Glutamatergic neuron (in vitro differentiated cells): Measurements from ENCODE around the gene RBM20. TPM values are rescaled to one million over a fixed set of nuclear protein-coding genes. Genes with fewer than 3 reads are reported as not detected.

Experiments used
- DNase-seq: peaks from one replicate; pipeline ENCODE4 v3.0.0; 2022
- H3K27ac Mint-ChIP-seq: one replicate; pipeline ENCODE4 v1.8.0; 2020; ENCODE audit warnings: mild to moderate bottlenecking, mixed read lengths, inconsistent platforms; ENCODE audit not compliant: unreplicated experiment
- H3K27me3 Mint-ChIP-seq: one replicate; pipeline ENCODE4 v1.8.0; 2020; ENCODE audit warnings: mild to moderate bottlenecking, moderate library complexity, mixed read lengths, inconsistent platforms; ENCODE audit not compliant: unreplicated experiment
- H3K36me3 Mint-ChIP-seq: one replicate; pipeline ENCODE4 v1.8.0; 2020; ENCODE audit warnings: mild to moderate bottlenecking, mixed read lengths, inconsistent platforms; ENCODE audit not compliant: unreplicated experiment
- H3K4me1 Mint-ChIP-seq: one replicate; pipeline ENCODE4 v1.8.0; 2020; ENCODE audit warnings: mild to moderate bottlenecking, low read depth, mixed read lengths, inconsistent platforms; ENCODE audit not compliant: unreplicated experiment
- H3K4me3 Mint-ChIP-seq: one replicate; pipeline ENCODE4 v1.8.0; 2020; ENCODE audit warnings: mild to moderate bottlenecking, mixed read lengths, inconsistent platforms; ENCODE audit not compliant: unreplicated experiment
- H3K9me3 Mint-ChIP-seq: one replicate; pipeline ENCODE4 v1.8.0; 2020; ENCODE audit warnings: mild to moderate bottlenecking, moderate library complexity, mixed read lengths, inconsistent platforms; ENCODE audit not compliant: unreplicated experiment
- total RNA-seq: library from RNA; stranded (reverse); fragmentation: NEBNext Ultra II Directional; extraction: Animal tissue kit (Norgen Biotek cat#: 25700); gene quantifications from one replicate; pipeline ENCODE4 v1.2.1, GENCODE V29; 2021; ENCODE audit not compliant: unreplicated experiment
- TF ChIP-seq, protein P1 (sequence below): fragments of 200-600 bp; sonication (generic); IDR thresholded peaks from one replicate; pipeline ENCODE4 v1.5.0; 2021; ENCODE audit not compliant: partially characterized antibody, unreplicated experiment

The RBM20 gene
- total RNA-seq, 1 donor from 2014 or later: 5.8 TPM

DNA sequence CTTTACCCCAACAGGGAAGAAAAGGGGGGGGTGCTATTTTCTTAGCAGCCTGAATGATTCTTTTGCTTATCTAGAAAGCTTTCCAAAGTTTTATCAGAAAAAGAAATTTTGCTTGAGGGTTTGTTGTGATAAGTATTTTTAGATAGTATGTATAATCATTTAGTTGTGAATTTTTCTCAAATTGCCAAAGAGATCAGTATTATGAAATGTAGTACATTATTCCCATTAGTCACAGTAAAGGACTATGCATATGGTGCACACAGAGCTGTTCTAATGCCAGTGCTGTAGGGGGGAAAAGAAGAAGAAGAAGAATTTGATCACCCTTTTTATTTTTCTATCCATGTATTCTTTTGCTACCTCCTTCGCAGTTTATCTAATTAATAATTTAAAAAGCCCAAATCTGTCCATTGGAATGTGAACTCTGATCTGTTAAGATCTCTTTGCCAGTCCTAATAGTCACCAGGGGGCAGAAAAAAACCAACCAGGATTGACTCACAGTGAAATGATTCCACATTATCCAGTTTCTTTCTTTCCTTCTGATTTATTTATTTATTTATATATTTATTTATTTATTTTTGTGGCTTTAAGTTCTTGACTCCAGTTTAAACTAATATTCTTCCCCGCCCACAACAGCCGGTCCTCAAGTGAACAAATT lies 4.7 kb downstream of the RBM20 start:
- Mint-ChIP-seq H3K27ac (no peak overlapping the region), H3K9me3 (peaks cover 3% of the 10 kb centered on the region), H3K36me3 (no peaks in the 10 kb centered on the region), H3K27me3 (peaks cover 4% of the 10 kb centered on the region), H3K4me1 (peaks cover 35% of the 10 kb centered on the region), H3K4me3 (no peak overlapping the region)
- TF ChIP-seq, protein P1, sequence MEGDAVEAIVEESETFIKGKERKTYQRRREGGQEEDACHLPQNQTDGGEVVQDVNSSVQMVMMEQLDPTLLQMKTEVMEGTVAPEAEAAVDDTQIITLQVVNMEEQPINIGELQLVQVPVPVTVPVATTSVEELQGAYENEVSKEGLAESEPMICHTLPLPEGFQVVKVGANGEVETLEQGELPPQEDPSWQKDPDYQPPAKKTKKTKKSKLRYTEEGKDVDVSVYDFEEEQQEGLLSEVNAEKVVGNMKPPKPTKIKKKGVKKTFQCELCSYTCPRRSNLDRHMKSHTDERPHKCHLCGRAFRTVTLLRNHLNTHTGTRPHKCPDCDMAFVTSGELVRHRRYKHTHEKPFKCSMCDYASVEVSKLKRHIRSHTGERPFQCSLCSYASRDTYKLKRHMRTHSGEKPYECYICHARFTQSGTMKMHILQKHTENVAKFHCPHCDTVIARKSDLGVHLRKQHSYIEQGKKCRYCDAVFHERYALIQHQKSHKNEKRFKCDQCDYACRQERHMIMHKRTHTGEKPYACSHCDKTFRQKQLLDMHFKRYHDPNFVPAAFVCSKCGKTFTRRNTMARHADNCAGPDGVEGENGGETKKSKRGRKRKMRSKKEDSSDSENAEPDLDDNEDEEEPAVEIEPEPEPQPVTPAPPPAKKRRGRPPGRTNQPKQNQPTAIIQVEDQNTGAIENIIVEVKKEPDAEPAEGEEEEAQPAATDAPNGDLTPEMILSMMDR: no peak
- no peak for DNase-seq

DNA sequence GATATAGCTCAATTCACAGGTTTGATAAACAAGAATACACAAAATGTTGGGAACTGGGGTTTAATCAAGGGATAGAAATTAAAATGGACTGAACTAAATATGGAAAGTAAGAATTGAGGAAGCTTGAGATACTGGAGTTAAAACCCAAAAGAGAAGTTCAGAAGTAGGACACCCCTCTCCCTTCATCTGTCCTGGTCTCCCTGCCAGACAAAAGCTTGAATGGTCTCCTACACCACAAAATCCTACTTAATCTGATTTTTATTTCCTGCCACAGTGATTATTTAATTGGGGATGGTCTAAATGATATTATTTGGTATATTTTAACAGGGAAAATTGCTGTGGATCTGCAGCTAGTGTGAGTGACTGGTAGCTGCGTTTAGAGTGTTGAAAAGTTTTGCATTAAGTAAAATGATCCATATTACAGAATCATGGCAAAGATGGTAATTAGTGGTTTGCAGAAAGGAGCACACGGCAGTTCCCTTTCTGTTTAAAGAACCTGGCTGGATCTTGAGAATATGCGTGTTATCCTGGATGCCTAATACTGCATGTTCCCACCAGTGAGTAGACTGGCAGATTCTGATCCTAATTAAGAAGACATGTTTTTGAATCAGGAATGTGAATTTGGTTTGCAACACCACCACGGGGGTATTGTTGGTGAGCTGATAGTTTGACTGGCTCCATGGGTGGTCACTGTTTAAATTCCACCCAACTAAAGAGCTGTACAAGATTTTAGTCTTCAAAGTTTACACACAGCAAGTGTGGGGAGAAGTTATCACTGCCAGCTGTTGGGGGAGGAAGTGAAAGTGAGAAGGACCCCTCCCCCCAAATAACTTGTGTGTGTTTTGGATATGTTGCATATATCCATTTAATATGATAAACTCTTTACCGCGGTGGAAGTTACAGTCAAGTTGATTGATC lies 5.5 kb downstream of the RBM20 start:
- Mint-ChIP-seq H3K36me3 (no peaks in the 10 kb centered on the region), H3K9me3 (peaks cover 3% of the 10 kb centered on the region), H3K4me1 (peaks cover 35% of the 10 kb centered on the region), H3K4me3 (no peak overlapping the region), H3K27me3 (peaks cover 3% of the 10 kb centered on the region), H3K27ac (no peak overlapping the region)
- DNase-seq: no peak
- TF ChIP-seq, protein P1: no peak

DNA sequence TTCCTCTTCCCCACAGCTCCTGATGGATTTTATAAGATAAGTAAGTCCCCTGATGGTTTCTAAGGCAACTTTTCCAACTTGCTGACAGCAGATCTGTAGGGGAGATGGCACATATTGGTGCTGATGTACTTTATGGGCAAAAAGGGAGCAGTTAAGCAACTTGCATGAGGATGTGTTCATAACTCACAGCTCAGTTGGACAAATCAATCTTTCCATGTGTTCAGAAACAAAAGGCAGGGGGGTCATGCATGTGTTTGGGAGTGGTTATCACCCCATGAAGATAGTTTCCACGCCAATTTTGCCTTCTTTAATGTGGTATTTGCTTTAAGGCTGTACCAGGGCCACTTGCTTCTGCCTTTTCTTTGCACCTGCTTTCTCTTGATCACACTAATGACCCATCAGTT lies 6.1 kb downstream of the RBM20 start:
- no peaks in the 10 kb centered on the region for H3K9me3 Mint-ChIP-seq
- H3K4me3 Mint-ChIP-seq: no peak overlapping the region
- H3K27me3 Mint-ChIP-seq: no peaks in the 10 kb centered on the region
- no peak for DNase-seq
- no peak overlapping the region for H3K27ac Mint-ChIP-seq
- no peaks in the 10 kb centered on the region for H3K36me3 Mint-ChIP-seq
- TF ChIP-seq, protein P1: no peak
- H3K4me1 Mint-ChIP-seq: peaks cover 32% of the 10 kb centered on the region

DNA sequence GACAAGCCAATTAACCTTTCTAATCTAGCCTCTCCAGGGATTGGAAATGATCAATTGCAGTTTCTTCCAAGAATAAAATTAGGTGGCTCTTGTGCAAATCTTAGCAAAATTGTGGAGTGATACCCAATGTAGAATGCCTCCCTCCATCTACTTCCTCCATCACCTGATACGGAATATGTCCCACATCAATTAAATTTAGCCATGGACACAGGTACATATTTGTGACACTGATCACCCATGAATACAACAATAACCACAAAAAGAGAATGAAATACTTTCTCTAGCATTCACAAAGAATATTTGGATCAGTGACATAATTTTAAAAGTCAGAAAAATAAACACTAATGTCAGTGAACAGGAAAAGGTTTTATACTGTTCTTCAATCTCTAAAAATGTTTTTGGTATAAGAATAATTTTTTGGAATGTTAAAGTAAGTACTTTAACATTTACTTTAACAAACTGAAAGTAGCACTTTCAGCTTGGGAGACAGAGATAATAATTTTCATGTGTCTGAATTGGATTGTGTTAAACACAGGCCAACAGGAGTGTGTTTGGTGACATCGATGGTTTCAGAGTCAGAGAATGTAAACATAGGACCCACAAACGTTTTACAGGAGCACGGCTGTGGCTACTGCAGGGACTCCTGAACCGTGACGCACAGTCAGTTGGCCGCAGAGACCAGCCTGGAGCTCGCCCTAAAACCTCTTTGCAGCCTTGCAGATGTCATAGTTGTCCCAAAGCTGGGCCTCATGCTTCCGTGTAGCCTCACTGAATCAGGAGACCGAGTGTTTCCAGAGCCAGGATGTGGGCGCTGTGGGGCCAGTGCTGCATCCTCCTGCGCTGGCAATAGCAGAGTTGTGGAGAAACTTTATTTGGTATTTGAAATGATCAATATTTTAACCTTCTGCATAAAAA lies 7.2 kb downstream of the RBM20 start:
- Mint-ChIP-seq H3K9me3 (no peaks in the 10 kb centered on the region), H3K27me3 (no peaks in the 10 kb centered on the region), H3K4me1 (peaks cover 32% of the 10 kb centered on the region), H3K27ac (peak overlapping the region; percentile 73), H3K36me3 (no peaks in the 10 kb centered on the region), H3K4me3 (peak overlapping the region; percentile 38)
- DNase-seq: peak; percentile 44
- TF ChIP-seq, protein P1: no peak
